NCI-H2196 (cell line): Measurements from ENCODE around the gene PTPN7.
"Not testable (repeated sequence)": the region's sequence is repeated elsewhere in the genome, so short reads cannot be mapped to it uniquely, and the experiment has no call there.

Experiments
- DNase-seq: peaks from one replicate; lab custom pipeline; 2025; ENCODE audit not compliant: unreplicated experiment; lab: John Stamatoyannopoulos, UW

Gene PTPN7

GRCh38 chr1:202131956-202132821 lies 28.2 kb downstream of the PTPN7 start:
- no peak for DNase-seq

- no peak for DNase-seq
These were observed 29.4 kb downstream of the PTPN7 start for GRCh38 chr1:202130816-202131522.

- DNase-seq: no peak
These were observed 30.1 kb downstream of the PTPN7 start for GRCh38 chr1:202130297-202130721.

GRCh38 chr1:202129453-202130296 lies 30.7 kb downstream of the PTPN7 start:
- no peak for DNase-seq

- DNase-seq: no peak
These were observed 32.4 kb downstream of the PTPN7 start for GRCh38 chr1:202127836-202128622.

GRCh38 chr1:202127061-202127460 lies 33.3 kb downstream of the PTPN7 start:
- DNase-seq: no peak

GRCh38 chr1:202126426-202126825 lies 34.0 kb downstream of the PTPN7 start:
- no peak for DNase-seq

- no peak for DNase-seq
These were observed 34.8 kb downstream of the PTPN7 start for GRCh38 chr1:202125611-202126010.

- no peak for DNase-seq
These were observed 36.3 kb downstream of the PTPN7 start for GRCh38 chr1:202124142-202124541.

- DNase-seq: no peak
These were observed 37.0 kb downstream of the PTPN7 start for GRCh38 chr1:202123336-202123813.

- peak; percentile 89 for DNase-seq
These were observed 37.6 kb downstream of the PTPN7 start, which contains the start of gene GPR37L1 for GRCh38 chr1:202122639-202123335. Gene GPR37L1 (plus strand): TSS chr1:202122917. CDS start chr1:202122964, 47 bp downstream.

- DNase-seq: no peak
These were observed 39.4 kb downstream of the PTPN7 start for GRCh38 chr1:202121006-202121405.

GRCh38 chr1:202117898-202118371 lies 42.5 kb downstream of the PTPN7 start:
- DNase-seq: no peak

- no peak for DNase-seq
These were observed 44.1 kb downstream of the PTPN7 start for GRCh38 chr1:202116287-202116686.

- peak; percentile 11 for DNase-seq
These were observed 46.6 kb downstream of the PTPN7 start for GRCh38 chr1:202113690-202114300.

- peak; percentile 59 for DNase-seq
These were observed 47.3 kb downstream of the PTPN7 start for GRCh38 chr1:202112859-202113689.

- not testable (repeated sequence) for DNase-seq
These were observed 48.8 kb downstream of the PTPN7 start for GRCh38 chr1:202111589-202111988.

GRCh38 chr1:202110977-202111376 lies 49.4 kb downstream of the PTPN7 start:
- no peak for DNase-seq
